GM20431 (cell line): ENCODE data around the gene VANGL2.

Experiments
- in situ Hi-C: fragments of 300-500 bp; cut with MseI, MboI; formaldehyde crosslinking; loops from one replicate; pipeline ENCODE4 v1.15.0; 2020; ENCODE audit warnings: low sequenced_read_pairs; ENCODE audit not compliant: unreplicated experiment

VANGL2 gene

GRCh38 chr1:160449494-160449893, 49.1 kb downstream of the VANGL2 start:
- in situ Hi-C loops: no loop called here

- in situ Hi-C loops: no loop called here
Observed at GRCh38 chr1:160451119-160451858, 50.9 kb downstream of the VANGL2 start.

- in situ Hi-C loops: no loop called here
Observed at GRCh38 chr1:160451859-160452232, 51.5 kb downstream of the VANGL2 start.

- in situ Hi-C loops: no loop called here
Observed at GRCh38 chr1:160453443-160453842, 53.1 kb downstream of the VANGL2 start.

- in situ Hi-C loops: no loop called here
Observed at GRCh38 chr1:160454371-160455152, 54.2 kb downstream of the VANGL2 start.

GRCh38 chr1:160455153-160455517, 54.8 kb downstream of the VANGL2 start:
- in situ Hi-C loops: no loop called here

GRCh38 chr1:160459056-160459455, 58.7 kb downstream of the VANGL2 start:
- in situ Hi-C loops: no loop called here

GRCh38 chr1:160459687-160460086, 59.3 kb downstream of the VANGL2 start:
- in situ Hi-C loops: no loop called here

GRCh38 chr1:160460214-160460642, 59.9 kb downstream of the VANGL2 start:
- in situ Hi-C loops: no loop called here

GRCh38 chr1:160460683-160461287, 60.4 kb downstream of the VANGL2 start:
- in situ Hi-C loops: no loop called here

GRCh38 chr1:160465123-160465522, 64.8 kb downstream of the VANGL2 start:
- in situ Hi-C loops: no loop called here

GRCh38 chr1:160466961-160467360, 66.6 kb downstream of the VANGL2 start:
- in situ Hi-C loops: no loop called here

GRCh38 chr1:160467576-160467975, 67.2 kb downstream of the VANGL2 start:
- in situ Hi-C loops: no loop called here

- in situ Hi-C loops: no loop called here
Observed at GRCh38 chr1:160471253-160471652, 70.9 kb downstream of the VANGL2 start.

GRCh38 chr1:160472112-160472511, 71.7 kb downstream of the VANGL2 start:
- in situ Hi-C loops: no loop called here

- in situ Hi-C loops: no loop called here
Observed at GRCh38 chr1:160474392-160475242, 74.3 kb downstream of the VANGL2 start.
